ELR (cell line): ENCODE data around the gene GGT1.
"Not testable (repeated sequence)": the region's sequence is repeated elsewhere in the genome, so short reads cannot be mapped to it uniquely, and the experiment has no call there.

Source experiments
- DNase-seq: peaks from one replicate; pipeline ENCODE4 v3.0.0-alpha.2; 2015; ENCODE audit warnings: low read depth

The GGT1 gene

DNA sequence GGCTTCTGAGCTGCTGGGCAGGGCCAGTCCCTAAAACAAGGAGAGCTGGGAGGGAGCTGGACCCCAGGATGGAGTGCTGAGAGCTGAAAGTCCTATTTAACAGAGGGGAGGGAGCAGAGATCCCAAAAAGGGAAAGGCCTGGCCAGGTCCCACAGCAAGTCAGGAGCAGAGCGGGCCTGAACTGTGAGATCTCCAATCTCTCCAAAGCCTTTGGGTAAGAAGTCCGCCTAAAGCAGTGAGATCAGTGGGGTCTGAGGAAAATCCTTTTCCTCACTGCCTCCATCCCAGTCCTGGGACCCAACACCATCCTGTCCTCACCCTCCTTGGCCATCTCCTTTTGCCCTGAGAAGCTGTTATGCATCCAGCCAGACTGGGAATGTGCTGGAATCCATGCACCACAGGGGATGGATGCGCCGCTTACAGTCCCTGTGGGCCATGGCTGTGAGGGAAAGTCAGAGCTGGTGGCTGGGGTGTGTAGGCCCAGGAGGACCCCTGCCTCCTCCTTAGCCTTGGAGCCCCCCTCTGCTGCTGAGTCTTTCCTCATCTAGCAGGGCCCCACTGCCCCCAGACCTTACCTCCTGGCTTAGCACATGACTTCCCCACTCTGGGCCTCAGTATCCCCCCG, 18.7 kb upstream of the GGT1 start:
- no peak for DNase-seq

DNA sequence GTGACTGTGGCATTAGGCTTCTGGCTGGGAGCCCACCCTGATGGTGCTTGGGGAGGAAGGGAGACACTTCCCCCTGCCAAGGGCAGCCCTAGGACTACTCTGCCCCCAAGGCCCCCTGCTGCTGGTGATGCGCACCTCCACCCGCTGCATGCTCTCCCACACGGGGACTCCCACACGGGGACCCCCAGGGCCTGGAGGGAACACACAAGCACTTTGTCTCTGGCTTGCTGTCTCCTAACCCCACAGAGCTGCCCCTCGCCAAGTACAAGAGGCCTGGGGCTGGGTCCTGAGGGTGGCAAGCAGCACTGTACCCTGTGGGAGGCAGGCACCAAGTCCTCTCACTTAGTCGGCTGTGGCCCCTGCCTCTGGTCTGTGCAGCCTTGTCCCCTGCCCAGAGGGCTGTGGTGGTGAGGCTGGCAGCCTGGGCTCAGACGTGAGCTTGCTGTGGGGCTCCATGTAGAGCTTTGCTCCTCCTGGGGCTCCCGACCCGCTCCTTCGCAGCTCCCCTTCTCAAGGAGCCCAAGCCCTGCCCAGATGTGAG, 18.1 kb upstream of the GGT1 start:
- DNase-seq = no peak

DNA sequence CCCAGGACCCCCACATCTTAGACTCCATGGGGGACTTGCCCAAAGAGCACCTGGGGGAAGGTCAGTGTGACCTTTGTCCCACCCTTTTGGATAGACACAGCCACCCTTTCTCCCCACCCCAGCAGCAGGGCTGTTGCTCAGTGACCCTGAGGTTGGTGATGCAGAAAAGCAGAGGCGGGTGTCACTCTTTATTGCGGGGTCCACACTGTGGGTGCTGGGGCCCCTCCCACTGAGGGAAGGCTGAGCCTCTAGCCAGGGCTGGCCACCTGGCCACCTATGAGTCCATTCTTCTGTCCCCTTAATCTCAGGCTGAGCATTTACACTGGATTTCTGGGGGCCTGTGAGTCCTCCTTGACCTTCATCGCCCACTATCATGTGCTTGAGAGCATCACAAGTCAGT, 17.5 kb upstream of the GGT1 start:
- DNase-seq = no peak

DNA sequence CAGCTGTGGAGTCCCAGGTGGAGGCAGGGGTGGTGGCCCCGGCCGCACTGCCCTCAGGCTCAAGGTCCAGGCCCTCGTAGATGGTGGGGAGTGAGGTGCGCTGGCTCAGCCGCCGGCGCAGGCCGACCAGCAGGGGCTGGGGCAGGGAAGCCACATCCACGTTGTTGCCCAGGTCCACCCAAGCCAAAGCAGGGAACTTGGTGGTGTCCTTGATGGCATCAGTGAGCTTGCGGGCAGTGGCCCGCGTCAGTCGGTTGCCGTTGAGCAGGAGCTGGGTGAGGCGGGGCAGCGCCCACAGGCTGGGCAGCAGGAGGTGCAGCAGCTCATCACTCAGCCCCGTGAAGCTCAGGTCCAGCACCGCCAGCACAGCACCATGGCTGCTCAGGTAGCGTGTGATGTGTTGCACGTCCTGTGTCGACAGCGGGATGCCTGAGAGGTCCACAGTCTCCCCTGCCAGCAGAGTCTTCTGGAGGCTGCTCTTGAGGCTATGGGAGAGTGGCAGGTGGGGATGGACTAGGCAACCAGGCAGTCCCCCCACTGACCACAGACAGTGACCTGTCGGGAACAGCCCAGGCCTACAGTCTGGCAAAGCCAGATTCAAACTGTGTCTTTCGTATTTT, 17.0 kb upstream of the GGT1 start:
- DNase-seq = no peak

DNA sequence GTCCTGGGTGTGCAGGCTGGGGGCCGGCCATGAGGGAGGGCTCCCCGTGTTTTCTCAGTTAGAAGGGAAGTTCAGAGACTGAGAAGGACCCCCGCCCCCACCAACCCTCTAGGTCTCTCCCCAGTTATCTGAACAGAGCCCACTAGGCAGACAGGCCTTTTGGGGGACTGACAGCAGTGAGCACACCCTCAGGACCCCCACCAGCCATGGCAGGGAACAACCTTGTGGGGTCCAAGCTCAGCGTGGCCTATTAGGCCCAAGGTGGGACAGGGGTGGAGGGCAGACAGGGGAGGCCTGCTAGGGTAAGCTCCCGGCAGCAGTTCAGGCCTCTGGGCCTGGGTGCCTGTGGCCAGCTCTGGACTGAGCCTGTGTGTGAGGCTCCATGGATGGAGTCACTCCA, 15.7 kb upstream of the GGT1 start:
- DNase-seq = no peak

DNA sequence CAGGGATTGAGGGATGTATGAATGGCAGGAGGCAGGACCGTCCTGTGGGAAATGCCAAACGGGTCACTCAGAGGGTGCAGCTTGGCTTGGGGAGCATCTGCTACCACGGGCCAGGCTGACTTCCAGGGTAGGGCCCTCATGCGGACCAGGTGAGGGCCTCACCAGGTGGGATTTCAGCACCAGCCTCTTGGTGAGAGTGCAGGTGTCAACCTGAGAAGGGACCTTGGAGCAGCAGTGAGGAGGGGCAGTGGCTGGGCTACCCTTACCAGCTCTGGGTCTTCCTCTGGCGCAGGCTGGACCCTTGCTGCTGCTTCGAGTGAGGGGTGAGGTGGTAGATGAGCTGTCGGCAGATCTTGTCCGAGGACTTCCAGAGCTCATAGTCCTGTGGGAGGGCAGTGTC, 15.0 kb upstream of the GGT1 start:
- no peak for DNase-seq

DNA sequence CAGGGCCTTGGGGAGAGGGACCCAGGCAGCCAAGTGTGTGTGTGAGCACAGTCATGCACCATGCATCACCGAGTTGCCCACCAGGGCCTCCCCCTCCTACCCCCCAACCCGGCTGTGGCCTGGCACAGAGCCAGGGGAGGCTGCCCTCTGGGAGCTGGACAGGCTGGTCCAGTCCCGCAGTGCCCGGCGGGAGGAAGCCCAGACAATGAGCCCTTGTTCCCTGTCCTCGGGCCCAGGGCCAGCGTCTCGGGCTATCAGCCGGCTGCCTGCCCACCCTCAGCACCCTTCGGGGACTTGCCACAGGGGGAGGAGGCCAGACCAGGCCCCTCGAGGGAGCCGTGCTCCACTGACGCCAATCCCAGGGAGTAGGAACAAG, 14.6 kb upstream of the GGT1 start:
- no peak for DNase-seq

DNA sequence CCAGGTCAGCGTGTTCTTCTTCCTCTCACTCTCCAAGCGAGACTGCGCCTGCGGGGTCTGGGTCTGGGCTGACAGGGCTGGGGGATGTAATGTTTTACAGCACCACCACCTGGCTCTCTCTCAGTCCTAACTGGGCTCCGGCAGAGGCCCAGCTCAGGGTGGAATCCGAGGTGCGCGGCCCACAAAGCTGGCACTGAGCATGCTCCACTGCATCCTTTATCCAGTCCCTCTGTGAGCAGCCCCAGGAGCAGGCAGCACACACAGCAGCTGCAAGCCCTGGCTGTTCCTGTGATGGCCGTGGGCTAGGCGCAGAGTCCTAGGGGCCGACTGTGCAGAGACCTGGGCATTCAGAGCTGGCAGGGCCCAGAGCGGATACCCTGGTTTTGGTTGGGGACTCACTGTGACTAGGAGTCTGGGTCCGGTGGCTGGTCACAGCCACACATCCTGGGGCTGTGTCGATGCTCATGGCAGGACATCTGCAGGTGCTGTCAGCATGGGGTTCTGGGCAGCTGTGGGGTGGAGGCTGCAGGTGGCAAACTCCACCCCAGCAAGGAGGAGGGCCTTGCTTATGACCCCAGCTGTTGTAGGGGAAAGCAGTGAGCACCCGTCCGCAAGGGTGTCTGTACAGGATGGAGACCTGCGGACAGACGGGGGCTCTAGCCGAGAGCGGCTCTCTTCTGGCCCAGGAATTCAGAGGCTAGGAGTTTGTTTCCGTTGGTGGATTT, 14.1 kb upstream of the GGT1 start:
- DNase-seq = no peak

DNA sequence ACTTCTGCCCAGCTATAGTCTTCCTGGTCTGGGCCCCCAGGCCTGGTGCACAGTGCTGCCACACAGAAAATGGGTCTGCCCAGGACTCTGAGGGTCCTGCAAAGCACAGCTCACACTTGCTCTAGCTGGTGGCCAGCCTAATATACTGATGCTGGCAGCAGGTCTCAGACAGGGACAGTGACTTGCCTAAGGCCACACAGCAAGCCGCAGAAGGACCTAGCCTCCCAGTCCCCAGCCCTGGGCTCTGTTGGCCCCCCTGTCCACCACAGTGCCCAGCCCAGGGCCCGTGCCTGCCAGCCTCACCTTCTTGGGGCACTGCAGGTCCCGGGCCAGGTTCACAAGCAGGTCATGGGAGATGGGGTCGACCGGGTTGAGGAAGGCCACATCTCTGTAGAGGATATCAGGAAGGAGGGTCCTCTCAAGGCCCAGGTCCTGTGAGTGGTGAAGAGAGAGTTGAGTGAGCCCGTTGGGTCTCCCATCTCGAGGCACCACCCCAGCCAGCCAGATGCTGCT, 13.4 kb upstream of the GGT1 start:
- no peak for DNase-seq

DNA sequence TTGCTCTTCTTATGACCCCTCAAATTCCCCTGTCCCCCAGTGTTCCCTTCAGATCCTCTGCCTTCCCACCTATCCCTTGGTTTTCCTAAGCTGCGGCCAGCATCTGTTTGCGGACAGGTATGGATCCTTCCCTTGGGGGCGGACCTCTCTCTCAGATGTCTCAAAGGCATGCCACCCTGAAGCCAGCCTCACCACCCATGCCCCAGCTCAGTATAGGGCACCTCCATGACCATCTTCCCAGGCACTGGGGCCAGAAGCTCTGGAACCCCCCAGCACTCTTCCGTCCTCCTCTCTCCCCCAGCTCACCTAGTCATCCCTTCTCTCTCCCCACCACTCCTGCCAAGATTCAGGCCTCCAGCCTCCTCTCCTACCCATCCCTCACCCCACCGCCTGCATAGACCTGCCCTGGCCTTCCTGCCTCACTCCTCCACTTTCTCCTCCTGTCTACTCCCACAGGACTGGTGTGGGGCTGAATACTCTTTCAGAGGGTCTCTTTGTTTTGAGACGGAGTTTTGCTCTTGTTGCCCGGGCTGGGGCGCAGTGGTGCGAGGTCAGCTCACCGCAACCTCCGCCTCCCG, 12.3 kb upstream of the GGT1 start:
- no peak for DNase-seq

DNA sequence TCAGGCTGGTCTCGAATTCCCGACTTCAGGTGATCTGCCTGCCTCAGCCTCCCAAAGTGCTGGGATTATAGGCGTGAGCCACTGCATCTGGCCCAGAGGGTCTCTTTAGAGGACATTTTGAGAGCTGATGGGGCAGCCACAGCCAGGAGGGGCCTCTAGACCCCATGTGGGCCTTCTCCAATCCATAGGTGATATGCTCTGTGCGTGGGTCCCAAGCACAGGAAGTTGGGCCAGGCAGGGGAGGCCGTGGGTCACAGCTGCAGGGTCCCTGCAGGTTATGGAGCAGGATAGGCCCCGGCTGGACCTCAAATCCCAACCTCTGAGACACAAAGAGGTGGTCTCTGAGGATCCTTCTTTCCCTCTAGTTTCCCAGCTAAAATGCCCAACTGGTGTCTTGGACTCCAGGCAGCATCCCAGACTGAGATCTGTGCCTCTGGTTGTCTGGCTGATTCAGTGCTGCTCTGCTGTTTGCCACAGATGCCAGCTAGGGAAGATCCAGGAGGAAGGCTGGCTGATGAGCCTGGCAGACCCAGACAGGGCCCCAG, 11.6 kb upstream of the GGT1 start:
- DNase-seq = no peak

DNA sequence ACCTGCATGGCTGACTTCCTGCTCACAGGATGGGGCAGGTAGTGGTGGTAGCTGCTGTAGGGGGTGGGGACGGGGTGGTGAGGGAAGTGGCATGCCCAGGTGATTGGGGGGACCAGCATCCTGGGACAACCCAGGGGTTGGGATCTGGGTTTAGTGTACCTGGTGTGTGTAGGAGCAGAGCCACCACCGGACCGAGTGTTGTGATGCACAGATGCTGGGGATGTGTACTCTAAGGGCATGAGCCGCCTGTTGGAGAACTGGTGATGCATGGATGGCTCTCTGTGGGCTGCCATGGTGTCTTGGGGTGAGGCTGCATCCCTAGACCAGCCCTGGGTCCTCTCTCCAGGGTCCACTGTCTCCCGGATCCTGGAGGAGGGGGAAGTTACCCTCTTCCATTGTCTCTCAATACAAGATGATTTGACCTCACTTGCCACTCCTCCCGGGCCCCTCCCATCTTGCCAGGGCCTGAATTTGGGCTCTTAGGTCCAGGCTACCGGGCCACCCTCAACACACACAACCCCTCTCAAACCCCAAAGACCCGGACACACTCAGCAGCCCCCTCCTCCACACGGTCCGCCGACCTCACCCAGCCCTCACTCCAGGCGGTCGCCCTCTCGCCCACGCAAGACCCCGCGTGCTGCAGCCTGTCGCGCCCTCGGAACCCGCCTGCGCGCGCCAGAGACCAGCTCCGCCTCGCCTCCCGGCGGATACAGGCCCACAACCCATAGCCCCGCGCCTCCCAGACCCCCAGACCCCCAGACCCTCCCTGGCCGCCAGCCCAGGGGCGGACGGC, 10.7 kb upstream of the GGT1 start:
- DNase-seq = peak; percentile 41

DNA sequence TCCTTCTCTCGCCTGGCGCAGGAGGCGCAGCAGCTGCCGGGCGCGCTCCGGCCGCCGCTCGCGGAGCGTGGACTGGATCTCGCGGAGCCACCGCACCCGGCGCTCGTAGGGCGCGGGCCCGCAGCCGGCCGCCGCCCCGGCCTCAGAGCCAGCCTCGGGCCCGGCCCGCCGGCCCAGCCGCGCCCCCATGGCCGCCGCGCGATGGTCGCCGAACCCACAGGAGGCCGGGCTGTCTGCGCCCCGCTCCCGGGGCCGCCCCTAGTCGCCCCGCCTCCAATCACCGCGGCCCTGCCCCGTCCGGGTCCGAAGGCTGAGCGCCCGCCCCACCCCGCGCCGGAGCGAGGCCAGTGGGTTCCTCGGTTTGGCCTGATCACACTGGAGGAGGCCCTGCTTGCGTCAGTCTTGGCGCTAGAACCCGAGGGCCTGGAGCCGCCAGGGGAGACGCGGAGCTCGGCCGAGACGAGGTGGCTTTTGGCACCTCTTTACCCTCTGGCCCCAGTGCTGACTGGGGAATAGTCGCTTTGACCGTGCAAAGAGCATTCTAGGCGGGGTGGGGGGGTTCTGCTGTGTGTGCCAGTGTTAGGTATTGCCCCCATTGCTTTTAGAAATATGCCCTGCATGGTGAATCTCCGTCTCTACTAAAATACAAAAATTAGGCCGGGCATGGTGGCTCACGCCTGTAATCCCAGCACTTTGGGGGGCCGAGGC, 10.0 kb upstream of the GGT1 start, which contains the start of gene LRRC75B:
LRRC75B (minus strand) TSS at position 223 of the 708 bp plus-strand sequence; CDS start at position 189, 34 bp downstream.
- peak; percentile 90 for DNase-seq

DNA sequence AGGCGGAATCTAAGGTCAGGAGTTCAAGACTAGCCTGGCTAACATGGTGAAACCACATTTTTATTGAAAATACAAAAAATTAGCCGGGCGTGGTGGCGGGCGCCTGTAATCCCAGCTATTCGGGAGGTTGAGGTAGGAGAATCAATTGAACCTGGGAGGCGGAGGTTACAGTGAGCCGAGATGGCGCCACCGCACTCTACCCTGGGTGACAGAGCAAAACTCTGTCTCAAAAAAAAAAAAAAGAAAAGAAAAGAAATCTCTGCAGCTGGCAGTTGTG, 9.5 kb upstream of the GGT1 start:
- not testable (repeated sequence) for DNase-seq

DNA sequence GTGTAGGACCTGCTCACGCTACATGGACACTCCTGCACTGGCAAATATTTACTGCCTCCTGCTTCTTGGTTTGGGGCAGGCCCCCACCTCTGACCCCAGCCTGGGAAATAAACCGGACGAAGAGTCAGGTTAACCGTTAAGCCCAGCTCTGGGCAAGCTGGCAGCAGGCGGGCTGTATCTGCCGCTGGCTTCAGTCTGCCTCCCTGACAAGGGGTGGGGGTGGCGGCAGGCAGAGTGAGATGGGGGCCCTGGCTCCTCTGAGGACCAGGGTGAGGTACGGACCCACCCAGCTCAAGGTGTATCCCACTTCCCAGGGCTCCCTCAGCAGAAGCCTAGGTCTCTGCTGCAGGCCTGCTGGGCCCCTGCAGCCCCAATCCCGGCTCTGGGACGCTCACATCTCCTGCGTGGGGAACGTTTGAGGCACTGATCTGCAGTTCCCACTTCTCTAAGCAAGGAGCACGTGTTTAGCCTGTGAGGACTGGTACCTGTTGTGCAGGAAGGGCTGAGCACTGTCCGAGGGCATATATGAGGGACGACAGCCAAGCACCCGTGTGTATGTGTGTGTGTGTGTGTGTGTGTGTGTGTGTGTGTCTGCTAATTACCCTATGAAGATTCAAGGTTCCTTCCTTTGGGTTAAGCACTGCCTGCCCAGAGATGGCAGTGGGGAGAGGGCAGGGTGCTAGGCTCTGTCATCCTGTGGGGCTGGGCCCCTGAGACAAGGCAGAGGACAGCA, 9.0 kb upstream of the GGT1 start:
- no peak for DNase-seq

DNA sequence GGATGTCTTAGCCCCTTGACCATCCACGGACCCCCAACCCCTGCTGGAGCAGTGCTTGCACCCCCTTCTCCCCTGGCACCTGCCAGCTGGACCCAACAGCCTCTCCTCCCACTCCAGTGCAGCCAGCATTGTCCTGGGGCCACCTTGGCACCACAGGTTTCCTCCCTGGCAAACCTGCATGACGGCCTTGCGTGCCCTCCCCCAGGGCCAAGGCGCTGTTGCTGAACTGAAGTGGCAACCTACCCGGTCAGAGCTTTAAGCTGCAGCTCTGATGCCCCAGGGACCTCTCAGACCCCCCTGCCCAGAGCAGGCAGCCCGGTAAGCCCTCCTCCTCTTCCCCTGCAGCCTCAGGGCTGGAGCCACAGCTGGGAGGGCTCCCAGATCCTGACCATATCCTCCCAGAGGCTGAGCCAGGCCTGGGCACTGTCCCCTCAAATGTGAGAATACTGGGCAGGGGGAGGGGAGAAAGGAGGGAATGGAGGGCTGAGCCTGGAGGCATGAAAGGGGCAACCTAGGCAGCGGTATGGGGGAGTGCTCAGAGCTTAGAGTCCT, 8.3 kb upstream of the GGT1 start:
- DNase-seq = no peak

DNA sequence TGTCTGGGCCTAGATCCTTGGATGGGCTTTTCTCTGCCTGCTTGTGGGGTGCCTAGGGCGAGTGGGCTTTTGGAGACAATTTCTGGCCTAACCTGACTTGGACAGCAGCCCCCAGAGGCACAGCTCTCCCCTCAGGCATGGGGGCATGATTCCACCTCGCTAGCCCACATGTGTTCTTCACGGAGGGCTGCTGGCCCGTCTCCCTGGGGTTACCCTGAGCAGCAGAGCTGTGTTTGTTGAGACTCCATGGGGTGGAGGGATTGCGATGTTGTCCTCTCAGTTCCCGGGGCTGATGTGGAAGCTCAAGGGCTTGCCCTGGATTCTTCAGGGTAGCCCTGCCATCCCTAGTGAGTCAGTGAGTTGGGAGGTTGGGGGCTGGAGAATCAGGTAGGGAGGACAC, 7.8 kb upstream of the GGT1 start:
- DNase-seq = no peak

DNA sequence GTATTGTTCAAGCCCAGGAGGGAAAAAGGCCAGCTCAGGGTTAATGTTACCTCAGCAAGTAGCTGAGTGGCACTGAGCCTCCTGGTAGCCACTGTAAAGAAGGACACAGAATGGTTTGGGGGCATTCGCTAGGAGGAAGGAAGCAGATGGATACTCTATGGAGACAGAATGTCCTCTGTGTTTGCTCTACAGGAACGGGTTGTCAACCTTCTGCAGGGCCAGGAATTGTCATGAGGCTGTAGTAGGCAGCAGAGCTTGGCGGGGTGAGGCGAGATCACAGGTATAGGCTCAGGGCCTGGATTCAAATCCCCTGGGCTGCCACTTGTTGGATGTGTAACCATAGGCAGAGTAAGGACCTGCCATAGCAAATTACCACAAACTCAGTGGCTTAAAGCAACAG, 7.1 kb upstream of the GGT1 start:
- DNase-seq = no peak

DNA sequence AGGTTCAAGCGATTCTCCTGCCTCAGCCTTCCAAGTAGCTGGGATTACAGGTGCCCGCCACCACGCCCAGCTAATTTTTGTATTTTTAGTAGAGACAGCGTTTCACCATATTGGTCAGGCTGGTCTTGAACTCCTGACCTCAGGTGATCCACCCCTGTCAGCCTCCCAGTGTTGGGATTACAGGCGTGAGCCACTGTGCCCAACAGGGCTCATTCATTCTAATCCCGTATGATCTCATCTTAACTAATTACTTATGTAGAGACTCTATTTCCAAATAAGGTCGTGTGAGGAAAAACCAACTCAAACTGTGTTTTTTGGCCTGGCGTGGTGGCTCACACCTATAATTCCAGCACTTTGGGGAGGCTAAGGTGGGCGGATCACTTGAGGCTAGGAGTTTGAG, 5.9 kb upstream of the GGT1 start:
- not testable (repeated sequence) for DNase-seq

DNA sequence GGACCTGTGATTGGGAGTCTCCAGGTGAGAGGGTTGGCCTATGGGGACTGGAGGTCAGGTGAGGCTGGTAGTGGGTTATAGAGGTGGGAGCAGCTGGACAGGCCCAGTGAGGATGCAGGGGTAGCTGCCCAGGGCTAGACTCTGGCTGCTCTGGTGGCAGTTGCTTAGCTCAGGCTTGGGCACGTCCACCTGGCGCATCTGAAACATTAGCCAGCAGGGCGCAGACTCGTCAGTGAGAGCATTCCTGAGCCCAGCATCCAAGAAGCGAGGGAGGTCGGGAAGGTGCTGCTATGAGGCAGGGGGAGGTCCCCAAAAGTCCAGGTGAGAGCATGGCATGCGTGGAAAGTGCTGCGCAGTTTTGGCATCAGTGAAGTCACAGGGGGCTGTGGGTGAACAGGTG, 3.5 kb upstream of the GGT1 start:
- DNase-seq = no peak
